GM23338 (cell line): ENCODE measurements around the gene UMOD. TPM values are rescaled to one million over a fixed set of nuclear protein-coding genes. Genes with fewer than 3 reads are reported as not detected.
"Not testable (repeated sequence)": the region's sequence is repeated elsewhere in the genome, so short reads cannot be mapped to it uniquely, and the experiment has no call there.

ENCODE experiments used
- ATAC-seq: fragments of 200-7000 bp; cut with Tn5 transposase; 3 replicates; pipeline ENCODE4 v1.9.1; 2020
- DNase-seq: peaks from one replicate; pipeline ENCODE4 v3.0.0-alpha.2; 2015; ENCODE audit warnings: low spot score
- H2AFZ ChIP-seq: fragments of 200-600 bp; sonication (generic); 2 replicates; pipeline ENCODE4 v1.8.0; 2016; ENCODE audit warnings: antibody characterized with exemption, mild to moderate bottlenecking, moderate library complexity
- H3F3A ChIP-seq: fragments of 200-600 bp; sonication (generic); replicated peaks from 2 replicates; pipeline ENCODE4 v1.8.0; 2017; ENCODE audit warnings: antibody characterized with exemption, mixed run types, low read depth
- H3K27ac ChIP-seq: fragments of 200-600 bp; sonication (generic); 2 replicates; pipeline ENCODE4 v1.6.1; 2016; ENCODE audit warnings: low read depth
- H3K27me3 ChIP-seq: fragments of 200-600 bp; sonication (generic); 2 replicates; pipeline ENCODE4 v1.8.0; 2016; ENCODE audit warnings: mild to moderate bottlenecking, mixed run types, moderate library complexity; ENCODE audit not compliant: insufficient read depth
- H3K36me3 ChIP-seq: fragments of 200-600 bp; sonication (generic); 2 replicates; pipeline ENCODE4 v1.8.0; 2016; ENCODE audit warnings: mild to moderate bottlenecking; ENCODE audit not compliant: insufficient read depth
- H3K4me1 ChIP-seq: fragments of 200-600 bp; sonication (generic); 2 replicates; pipeline ENCODE4 v1.8.0; 2016; ENCODE audit warnings: mild to moderate bottlenecking, moderate library complexity; ENCODE audit not compliant: insufficient read depth
- H3K4me2 ChIP-seq: fragments of 200-600 bp; sonication (generic); 2 replicates; pipeline ENCODE4 v1.7.1; 2017; ENCODE audit warnings: mixed run types
- H3K4me3 ChIP-seq: fragments of 200-600 bp; sonication (generic); 2 replicates; pipeline ENCODE4 v1.6.1; 2016; ENCODE audit warnings: mixed run types
- H3K79me2 ChIP-seq: fragments of 200-600 bp; sonication (generic); replicated peaks from 2 replicates; pipeline ENCODE4 v1.8.0; 2017; ENCODE audit warnings: mild to moderate bottlenecking; ENCODE audit not compliant: insufficient read depth
- H3K9me2 ChIP-seq: fragments of 200-600 bp; sonication (generic); 2 replicates; pipeline ENCODE4 v1.8.0; 2017; ENCODE audit not compliant: insufficient read depth
- H4K20me1 ChIP-seq: fragments of 200-600 bp; sonication (generic); replicated peaks from 2 replicates; pipeline ENCODE4 v1.8.0; 2017; ENCODE audit warnings: mild to moderate bottlenecking; ENCODE audit not compliant: insufficient read depth
- H3K27ac Mint-ChIP-seq: 2 replicates; pipeline ENCODE4 v1.8.0; 2020; ENCODE audit warnings: inconsistent platforms, mild to moderate bottlenecking, moderate library complexity, mixed read lengths
- H3K27me3 Mint-ChIP-seq: 3 replicates; pipeline ENCODE4 v1.8.0; 2022; ENCODE audit warnings: low read depth, mild to moderate bottlenecking, moderate library complexity, mixed read lengths, inconsistent platforms; ENCODE audit not compliant: insufficient read depth, poor library complexity
- H3K36me3 Mint-ChIP-seq: 3 replicates; pipeline ENCODE4 v1.8.0; 2021; ENCODE audit warnings: low read depth, mild to moderate bottlenecking, inconsistent platforms, moderate library complexity, mixed read lengths
- H3K4me1 Mint-ChIP-seq: 3 replicates; pipeline ENCODE4 v1.8.0; 2020; ENCODE audit warnings: mild to moderate bottlenecking, inconsistent platforms, mixed read lengths
- H3K4me3 Mint-ChIP-seq: 3 replicates; pipeline ENCODE4 v1.8.0; 2021; ENCODE audit warnings: moderate library complexity, mild to moderate bottlenecking, inconsistent platforms, mixed read lengths
- H3K9me3 Mint-ChIP-seq: 3 replicates; pipeline ENCODE4 v1.8.0; 2020; ENCODE audit warnings: moderate library complexity, mild to moderate bottlenecking, inconsistent platforms, mixed read lengths
- CREB1 ChIP-seq: fragments of 250-450 bp; sonication (Bioruptor Pico); IDR thresholded peaks from 2 replicates; pipeline ENCODE4 v1.5.0; 2020; ENCODE audit warnings: low read depth, mild to moderate bottlenecking, moderate library complexity
- ETS1 ChIP-seq: IDR thresholded peaks from 2 replicates; pipeline ENCODE4 v1.6.1; 2016; ENCODE audit warnings: antibody characterized with exemption
- EZH2 ChIP-seq: fragments of 200-600 bp; sonication (generic); IDR thresholded peaks from one replicate; pipeline ENCODE4 v1.8.0; 2017; ENCODE audit warnings: antibody characterized with exemption, mild to moderate bottlenecking, low read depth; ENCODE audit not compliant: unreplicated experiment
- EZH2phosphoT487 ChIP-seq: fragments of 200-600 bp; sonication (generic); IDR thresholded peaks from one replicate; pipeline ENCODE4 v1.8.1; 2018; ENCODE audit warnings: antibody characterized with exemption; ENCODE audit not compliant: unreplicated experiment
- NANOG ChIP-seq: IDR thresholded peaks from 2 replicates; pipeline ENCODE4 v1.6.1; 2016; ENCODE audit warnings: antibody characterized with exemption, borderline replicate concordance
- REST ChIP-seq: IDR thresholded peaks from one replicate; pipeline ENCODE4 v1.6.1; 2018; ENCODE audit warnings: antibody characterized with exemption; ENCODE audit not compliant: unreplicated experiment
- STAT1 ChIP-seq: IDR thresholded peaks from one replicate; pipeline ENCODE4 v1.6.1; 2016; ENCODE audit warnings: antibody characterized with exemption; ENCODE audit not compliant: unreplicated experiment
- ZNF114 ChIP-seq: fragments of 250-450 bp; sonication (Bioruptor Pico); IDR thresholded peaks from 2 replicates; pipeline ENCODE4 v1.5.0; 2020; ENCODE audit warnings: mild to moderate bottlenecking, moderate library complexity
- ZNF331 ChIP-seq: fragments of 250-450 bp; sonication (Bioruptor Pico); IDR thresholded peaks from 2 replicates; pipeline ENCODE4 v1.5.0; 2020; ENCODE audit warnings: low read depth, mild to moderate bottlenecking, moderate library complexity
- polyA plus RNA-seq: library from polyadenylated mRNA; unstranded; fragments of >200 nt; fragmentation: Nextera tagmentation; extraction: Ambion mirVana; gene quantifications from 2 replicates; pipeline ENCODE4 v1.2.1, GENCODE V29; 2016
- total RNA-seq: library from RNA; depleted of rRNA; stranded (reverse); fragments of >200 nt; shearing (Covaris generic); gene quantifications from 2 replicates; pipeline ENCODE4 v1.2.3, GENCODE V29; 2014
- TF ChIP-seq, protein P1 (sequence below), 2 experiments: fragments of 200-600 bp in 1 of 2; sonication (generic) in 1 of 2; conservative IDR thresholded peaks; 2 replicates each; pipeline versions ENCODE4 v1.5.1 to v1.6.1; 2016 to 2017; ENCODE audit warnings: antibody characterized with exemption in 2 of 2, low read depth in 2 of 2, mild to moderate bottlenecking in 2 of 2, moderate library complexity in 1 of 2

The UMOD gene
- total and polyA plus RNA-seq, 2 experiments from 2014 or later, result not detected

GRCh38 chr16:20321671-20322070 is 30.8 kb downstream of the UMOD start (continued):
- TF ChIP-seq, protein P1, sequence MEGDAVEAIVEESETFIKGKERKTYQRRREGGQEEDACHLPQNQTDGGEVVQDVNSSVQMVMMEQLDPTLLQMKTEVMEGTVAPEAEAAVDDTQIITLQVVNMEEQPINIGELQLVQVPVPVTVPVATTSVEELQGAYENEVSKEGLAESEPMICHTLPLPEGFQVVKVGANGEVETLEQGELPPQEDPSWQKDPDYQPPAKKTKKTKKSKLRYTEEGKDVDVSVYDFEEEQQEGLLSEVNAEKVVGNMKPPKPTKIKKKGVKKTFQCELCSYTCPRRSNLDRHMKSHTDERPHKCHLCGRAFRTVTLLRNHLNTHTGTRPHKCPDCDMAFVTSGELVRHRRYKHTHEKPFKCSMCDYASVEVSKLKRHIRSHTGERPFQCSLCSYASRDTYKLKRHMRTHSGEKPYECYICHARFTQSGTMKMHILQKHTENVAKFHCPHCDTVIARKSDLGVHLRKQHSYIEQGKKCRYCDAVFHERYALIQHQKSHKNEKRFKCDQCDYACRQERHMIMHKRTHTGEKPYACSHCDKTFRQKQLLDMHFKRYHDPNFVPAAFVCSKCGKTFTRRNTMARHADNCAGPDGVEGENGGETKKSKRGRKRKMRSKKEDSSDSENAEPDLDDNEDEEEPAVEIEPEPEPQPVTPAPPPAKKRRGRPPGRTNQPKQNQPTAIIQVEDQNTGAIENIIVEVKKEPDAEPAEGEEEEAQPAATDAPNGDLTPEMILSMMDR (conservative IDR thresholded peaks at IDR 0.05; ENCODE audit: low read depth in 2 of 2), result no peak
- TF ChIP-seq REST (no peak), NANOG (no peak), ZNF331 (CRISPR knock-in tag) (no peak), ETS1 (no peak), STAT1 (no peak), ZNF114 (CRISPR knock-in tag) (no peak), EZH2 (no peak), EZH2phosphoT487 (no peak), CREB1 (CRISPR knock-in tag) (no peak)

GRCh38 chr16:20321051-20321450 is 31.5 kb downstream of the UMOD start:
- not testable (repeated sequence) for H3K9me2 ChIP-seq, H3K4me3 Mint-ChIP-seq, H3K36me3 ChIP-seq, H3K27ac ChIP-seq, H3K27me3 ChIP-seq, H3K27me3 Mint-ChIP-seq, H3K79me2 ChIP-seq, H3K4me1 Mint-ChIP-seq, DNase-seq, H3K36me3 Mint-ChIP-seq, H3K27ac Mint-ChIP-seq, H3K4me3 ChIP-seq, H3F3A ChIP-seq, H3K9me3 Mint-ChIP-seq, H2AFZ ChIP-seq, H3K4me1 ChIP-seq, H4K20me1 ChIP-seq, ATAC-seq, H3K4me2 ChIP-seq
